HG02870 (cell line): ENCODE data around the gene UBALD1.

Experiments used
- ATAC-seq: cut with Tn5 transposase; IDR thresholded peaks from one replicate; pipeline ENCODE4 v1.9.1; 2021; ENCODE audit warnings: mild to moderate bottlenecking, moderate library complexity; ENCODE audit not compliant: unreplicated experiment

Gene UBALD1

GRCh38 chr16:4564661-4565267 lies 49.9 kb downstream of the UBALD1 start:
- ATAC-seq: no peak

GRCh38 chr16:4561596-4561995 lies 53.1 kb downstream of the UBALD1 start:
- ATAC-seq: no peak
